Fibroblast of the aortic adventitia (primary cell): Measurements from ENCODE around the gene ZNF23. TPM values are rescaled to one million over a fixed set of nuclear protein-coding genes. Genes with fewer than 3 reads are reported as not detected.

Experiments used
- DNase-seq: peaks from one replicate; pipeline ENCODE4 v3.0.0-alpha.2; 2010; ENCODE audit warnings: low read depth
- H3K4me3 ChIP-seq: 2 replicates; pipeline ENCODE4 v1.5.1; 2011; ENCODE audit warnings: low read depth, mild to moderate bottlenecking, control low read depth, low read length, moderate library complexity
- total RNA-seq: library from RNA; depleted of rRNA; stranded (reverse); fragments of >200 nt; gene quantifications from 2 replicates; pipeline ENCODE4 v1.2.3, GENCODE V29; 2012; ENCODE audit warnings: low replicate concordance
- TF ChIP-seq, protein P1 (sequence below): IDR thresholded peaks from 2 replicates; pipeline ENCODE4 v1.5.1; 2011; ENCODE audit warnings: mild to moderate bottlenecking, low read length, control low read depth, inconsistent platforms; ENCODE audit not compliant: insufficient read depth

The ZNF23 gene
- total RNA-seq, 1 donor = 8.9 TPM

DNA sequence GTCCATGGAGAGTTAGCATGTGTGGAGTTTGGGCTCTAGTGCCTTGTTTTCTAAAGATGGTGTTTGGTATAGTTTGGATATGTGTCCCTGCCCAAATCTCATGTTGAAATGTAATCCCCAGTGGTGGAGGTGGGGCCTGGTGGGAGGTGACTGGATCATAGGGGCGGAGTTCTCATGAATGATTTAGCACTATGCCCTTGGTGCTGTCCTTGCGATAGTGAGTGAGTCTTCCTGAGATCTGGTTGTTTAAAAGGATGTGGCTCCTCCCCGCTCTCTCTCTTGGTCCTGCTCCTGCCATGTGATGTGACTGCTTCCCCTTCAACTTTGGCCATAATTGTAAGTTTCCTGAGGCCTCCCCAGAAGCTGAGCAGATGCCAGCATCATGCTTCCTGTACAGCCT lies 36.0 kb upstream of the ZNF23 start:
- TF ChIP-seq, protein P1, sequence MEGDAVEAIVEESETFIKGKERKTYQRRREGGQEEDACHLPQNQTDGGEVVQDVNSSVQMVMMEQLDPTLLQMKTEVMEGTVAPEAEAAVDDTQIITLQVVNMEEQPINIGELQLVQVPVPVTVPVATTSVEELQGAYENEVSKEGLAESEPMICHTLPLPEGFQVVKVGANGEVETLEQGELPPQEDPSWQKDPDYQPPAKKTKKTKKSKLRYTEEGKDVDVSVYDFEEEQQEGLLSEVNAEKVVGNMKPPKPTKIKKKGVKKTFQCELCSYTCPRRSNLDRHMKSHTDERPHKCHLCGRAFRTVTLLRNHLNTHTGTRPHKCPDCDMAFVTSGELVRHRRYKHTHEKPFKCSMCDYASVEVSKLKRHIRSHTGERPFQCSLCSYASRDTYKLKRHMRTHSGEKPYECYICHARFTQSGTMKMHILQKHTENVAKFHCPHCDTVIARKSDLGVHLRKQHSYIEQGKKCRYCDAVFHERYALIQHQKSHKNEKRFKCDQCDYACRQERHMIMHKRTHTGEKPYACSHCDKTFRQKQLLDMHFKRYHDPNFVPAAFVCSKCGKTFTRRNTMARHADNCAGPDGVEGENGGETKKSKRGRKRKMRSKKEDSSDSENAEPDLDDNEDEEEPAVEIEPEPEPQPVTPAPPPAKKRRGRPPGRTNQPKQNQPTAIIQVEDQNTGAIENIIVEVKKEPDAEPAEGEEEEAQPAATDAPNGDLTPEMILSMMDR = no peak
- no peak overlapping the region for H3K4me3 ChIP-seq
- no peak for DNase-seq

DNA sequence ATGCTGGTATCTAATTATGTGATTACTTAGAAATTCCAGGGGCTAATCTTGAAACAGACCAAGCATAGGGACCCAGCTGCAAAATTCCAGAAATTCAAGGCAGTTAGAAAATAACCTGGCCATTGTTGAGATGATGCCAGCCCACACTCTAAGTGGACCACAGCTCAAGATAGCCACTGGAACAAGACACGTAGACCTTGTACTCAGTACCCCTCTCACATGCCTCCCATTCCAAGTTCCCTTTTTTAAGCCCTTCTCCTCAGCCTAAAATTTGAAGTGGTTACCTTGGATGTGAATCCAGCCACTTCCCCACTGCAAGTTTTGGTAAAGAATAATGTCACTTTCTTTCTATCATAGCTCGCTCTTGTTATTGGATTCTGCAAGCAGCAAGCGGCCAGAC lies 31.2 kb upstream of the ZNF23 start:
- no peak for DNase-seq
- TF ChIP-seq, protein P1 = no peak

DNA sequence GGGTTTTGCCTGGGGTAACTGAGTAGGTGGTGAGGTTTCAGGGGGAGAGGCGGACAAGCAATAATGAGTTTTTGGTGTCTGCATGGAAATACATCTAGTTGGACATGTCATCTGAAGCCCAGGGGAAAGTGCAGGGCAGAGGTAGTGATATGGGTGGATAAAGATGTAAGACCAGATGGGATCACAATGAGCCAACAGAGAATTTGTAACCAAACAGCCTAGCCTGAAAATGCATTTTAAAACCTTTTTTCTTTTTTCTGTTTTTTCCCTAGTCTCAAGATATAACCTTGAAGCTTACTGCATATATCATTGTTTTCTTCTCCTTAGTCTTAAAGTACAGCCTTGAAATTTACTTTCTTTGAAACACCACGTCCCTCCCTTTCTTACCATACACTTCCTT lies 30.7 kb upstream of the ZNF23 start:
- no peak for DNase-seq
- H3K4me3 ChIP-seq = no peak overlapping the region
- TF ChIP-seq, protein P1 = no peak

More for the DNA sequence above, 31.2 kb upstream of the ZNF23 start:
- H3K4me3 ChIP-seq = no peak overlapping the region

DNA sequence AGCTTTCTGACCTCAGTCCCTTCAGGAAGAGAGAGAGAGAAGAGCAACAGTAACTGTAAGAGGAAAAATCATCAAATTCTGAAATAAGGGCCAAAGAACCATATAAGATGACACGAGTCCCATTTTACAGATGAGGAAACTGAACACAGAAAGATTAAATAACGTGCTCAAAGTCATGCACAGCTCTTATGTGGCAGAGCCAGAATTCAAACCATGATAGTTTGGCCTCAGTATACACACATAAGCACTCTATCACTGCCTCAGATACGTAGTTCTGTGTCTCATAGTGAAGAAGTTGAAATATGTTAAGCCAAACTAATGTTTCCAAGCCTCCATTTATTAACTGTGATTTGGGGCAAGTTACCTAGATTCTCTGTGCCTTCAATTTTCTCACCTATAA lies 29.0 kb upstream of the ZNF23 start:
- TF ChIP-seq, protein P1 = no peak
- no peak for DNase-seq
- no peak overlapping the region for H3K4me3 ChIP-seq

DNA sequence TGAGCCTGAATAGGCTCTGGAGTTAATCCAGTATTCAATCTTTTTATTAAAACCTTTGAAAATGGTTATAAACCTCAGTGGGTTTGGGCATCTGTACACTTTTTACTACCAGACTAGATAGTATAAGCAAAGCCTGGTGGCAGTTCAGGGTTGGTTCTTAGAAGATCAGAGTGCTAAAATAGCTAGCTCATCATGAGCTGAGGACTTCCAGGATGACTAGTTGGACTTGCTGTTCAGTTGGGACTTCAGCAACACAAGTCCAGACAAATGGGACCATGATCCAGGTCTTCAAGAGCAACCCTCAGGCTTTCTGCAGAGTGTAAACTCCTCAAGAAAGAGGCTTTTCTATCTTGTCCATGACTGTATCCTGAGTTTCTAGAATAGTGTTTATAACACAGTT lies 28.3 kb upstream of the ZNF23 start:
- no peak overlapping the region for H3K4me3 ChIP-seq
- TF ChIP-seq, protein P1 = no peak
- DNase-seq = no peak

DNA sequence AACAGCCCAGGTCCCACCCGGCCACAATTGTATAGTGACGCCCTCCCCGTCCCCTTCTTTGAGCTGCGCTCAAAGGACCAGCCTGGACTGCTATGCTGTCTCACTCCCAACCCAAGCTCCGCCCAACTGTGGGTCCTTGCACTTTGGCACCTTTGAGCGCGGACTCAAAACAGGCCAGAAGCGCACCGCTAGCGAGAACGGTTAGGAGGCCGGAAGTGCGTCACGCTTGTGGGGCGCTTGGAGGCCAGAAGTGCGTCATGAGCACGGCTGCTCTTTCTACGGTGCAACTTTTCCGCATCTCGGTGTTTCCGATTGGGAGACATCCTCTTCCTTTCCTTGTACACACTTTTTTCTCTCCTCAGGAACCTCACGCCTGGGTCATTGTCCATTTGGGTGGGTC lies 27.1 kb upstream of the ZNF23 start, which contains the start of gene ZNF19:
ZNF19 (minus strand) TSS at position 203 of the 400 bp plus-strand sequence. CDS start 7,210 bp downstream, outside the sequence.
- TF ChIP-seq, protein P1 = no peak
- H3K4me3 ChIP-seq = no peak within 1 kb of the TSS
- no peak for DNase-seq
